GM23248 (cell line): ENCODE measurements around the gene SLC2A6. TPM values are rescaled to one million over a fixed set of nuclear protein-coding genes. Genes with fewer than 3 reads are reported as not detected.

Source experiments
- DNase-seq: peaks from one replicate; pipeline ENCODE4 v3.0.0-alpha.2; 2015
- H2AFZ ChIP-seq: fragments of 200-600 bp; sonication (generic); 2 replicates; pipeline ENCODE4 v1.6.1; 2016; ENCODE audit warnings: antibody characterized with exemption
- H3F3A ChIP-seq: fragments of 200-600 bp; sonication (generic); 2 replicates; pipeline ENCODE4 v1.6.1; 2016; ENCODE audit warnings: mild to moderate bottlenecking, antibody characterized with exemption, mixed run types; ENCODE audit not compliant: insufficient read depth
- H3K27ac ChIP-seq: fragments of 200-600 bp; sonication (generic); 2 replicates; pipeline ENCODE4 v1.5.1; 2016; ENCODE audit warnings: mild to moderate bottlenecking
- H3K27me3 ChIP-seq: fragments of 200-600 bp; sonication (generic); replicated peaks from 2 replicates; pipeline ENCODE4 v1.6.1; 2016; ENCODE audit warnings: mild to moderate bottlenecking; ENCODE audit not compliant: insufficient read depth
- H3K36me3 ChIP-seq: fragments of 200-600 bp; sonication (generic); 2 replicates; pipeline ENCODE4 v1.6.1; 2016; ENCODE audit warnings: low read depth, mild to moderate bottlenecking
- H3K4me1 ChIP-seq: fragments of 200-600 bp; sonication (generic); 2 replicates; pipeline ENCODE4 v1.6.1; 2016; ENCODE audit warnings: mild to moderate bottlenecking; ENCODE audit not compliant: insufficient read depth
- H3K4me2 ChIP-seq: fragments of 200-600 bp; sonication (generic); one replicate; pipeline ENCODE4 v1.6.1; 2016; ENCODE audit warnings: mild to moderate bottlenecking; ENCODE audit not compliant: unreplicated experiment
- H3K4me3 ChIP-seq: fragments of 200-600 bp; sonication (generic); 2 replicates; pipeline ENCODE4 v1.5.1; 2016; ENCODE audit warnings: mild to moderate bottlenecking
- H3K79me2 ChIP-seq: fragments of 200-600 bp; sonication (generic); 2 replicates; pipeline ENCODE4 v1.6.1; 2016; ENCODE audit warnings: mild to moderate bottlenecking; ENCODE audit not compliant: insufficient read depth
- H3K9ac ChIP-seq: fragments of 200-600 bp; sonication (generic); 2 replicates; pipeline ENCODE4 v1.6.1; 2016; ENCODE audit warnings: mild to moderate bottlenecking
- H3K9me2 ChIP-seq: fragments of 200-600 bp; sonication (generic); 2 replicates; pipeline ENCODE4 v1.6.1; 2016; ENCODE audit warnings: mixed run types, mild to moderate bottlenecking, moderate library complexity; ENCODE audit not compliant: insufficient read depth
- H3K9me3 ChIP-seq: fragments of 200-600 bp; sonication (generic); one replicate; pipeline ENCODE4 v1.6.1; 2017; ENCODE audit warnings: low read depth
- H4K20me1 ChIP-seq: fragments of 200-600 bp; sonication (generic); 2 replicates; pipeline ENCODE4 v1.6.0; 2016; ENCODE audit not compliant: insufficient read depth
- EZH2 ChIP-seq: fragments of 200-600 bp; sonication (generic); IDR thresholded peaks from 2 replicates; pipeline ENCODE4 v1.6.1; 2018; ENCODE audit warnings: antibody characterized with exemption, mild to moderate bottlenecking; ENCODE audit not compliant: insufficient read depth, poor library complexity, severe bottlenecking
- EZH2phosphoT487 ChIP-seq: fragments of 200-600 bp; sonication (generic); IDR thresholded peaks from 2 replicates; pipeline ENCODE4 v1.6.1; 2018; ENCODE audit warnings: antibody characterized with exemption, moderate library complexity, mild to moderate bottlenecking, low read depth; ENCODE audit not compliant: insufficient read depth
- WGBS, 2 experiments: methylation state at CpG; one replicate each; pipeline ENCODE4 v1.1.6; 2015 to 2017; ENCODE audit warnings: low lambda C conversion rate in 2 of 2, low coverage in 1 of 2; ENCODE audit errors: missing lambda C conversion rate in 2 of 2; 5-methylcytosine and 5-hydroxymethylcytosine counted together
- in situ Hi-C: fragments of 300-500 bp; cut with MboI; formaldehyde crosslinking; loops from 2 replicates; pipeline ENCODE4 v1.15.0; 2020
- polyA plus RNA-seq: library from polyadenylated mRNA; unstranded; fragments of >200 nt; fragmentation: Nextera tagmentation; extraction: Ambion mirVana; gene quantifications from 2 replicates; pipeline ENCODE4 v1.2.1, GENCODE V29; 2016
- total RNA-seq: library from RNA; depleted of rRNA; stranded (reverse); fragments of >200 nt; shearing (Covaris generic); gene quantifications from 2 replicates; pipeline ENCODE4 v1.2.3, GENCODE V29; 2014

Gene SLC2A6
- total and polyA plus RNA-seq, 2 experiments from 2014 or later, result 6.8 to 12.0 TPM

DNA sequence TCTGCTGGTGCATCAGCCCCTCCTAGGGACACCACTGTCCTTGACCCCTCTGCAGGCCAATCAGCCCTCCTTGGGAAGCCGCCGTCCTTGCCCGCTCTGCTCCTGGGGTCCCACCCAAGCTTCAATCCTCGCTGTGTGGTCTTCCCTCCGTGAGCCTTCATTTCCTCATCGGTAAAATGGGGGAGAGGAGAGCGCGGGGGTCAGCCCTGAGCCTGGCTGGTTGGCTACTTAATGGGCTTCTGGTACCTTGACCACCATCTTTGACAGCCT is 12.7 kb upstream of the SLC2A6 start:
- Histone ChIP-seq H3K9me3 (no peaks in the 10 kb centered on the region), H3K4me1 (no peaks in the 10 kb centered on the region), H3K27me3 (peaks cover 14% of the 10 kb centered on the region), H4K20me1 (no peaks in the 10 kb centered on the region), H3K79me2 (no peaks in the 10 kb centered on the region), H3F3A (no peaks in the 10 kb centered on the region), H3K27ac (no peak overlapping the region), H3K36me3 (no peaks in the 10 kb centered on the region), H3K9me2 (no peaks in the 10 kb centered on the region), H2AFZ (no peak overlapping the region), H3K4me3 (no peak overlapping the region), H3K9ac (no peak overlapping the region), H3K4me2 (no peak overlapping the region)
- 94 to 98% methylated on average over 8 of the region's 8 CpGs for WGBS, 2 experiments
- DNase-seq, result no peak
- TF ChIP-seq EZH2phosphoT487 (no peak), EZH2 (no peak)
- in situ Hi-C loops, result loop anchor here (25.0 kb wide), 1 partner anchor 454 kb away; the partner anchor contains the start of gene GTF3C5

DNA sequence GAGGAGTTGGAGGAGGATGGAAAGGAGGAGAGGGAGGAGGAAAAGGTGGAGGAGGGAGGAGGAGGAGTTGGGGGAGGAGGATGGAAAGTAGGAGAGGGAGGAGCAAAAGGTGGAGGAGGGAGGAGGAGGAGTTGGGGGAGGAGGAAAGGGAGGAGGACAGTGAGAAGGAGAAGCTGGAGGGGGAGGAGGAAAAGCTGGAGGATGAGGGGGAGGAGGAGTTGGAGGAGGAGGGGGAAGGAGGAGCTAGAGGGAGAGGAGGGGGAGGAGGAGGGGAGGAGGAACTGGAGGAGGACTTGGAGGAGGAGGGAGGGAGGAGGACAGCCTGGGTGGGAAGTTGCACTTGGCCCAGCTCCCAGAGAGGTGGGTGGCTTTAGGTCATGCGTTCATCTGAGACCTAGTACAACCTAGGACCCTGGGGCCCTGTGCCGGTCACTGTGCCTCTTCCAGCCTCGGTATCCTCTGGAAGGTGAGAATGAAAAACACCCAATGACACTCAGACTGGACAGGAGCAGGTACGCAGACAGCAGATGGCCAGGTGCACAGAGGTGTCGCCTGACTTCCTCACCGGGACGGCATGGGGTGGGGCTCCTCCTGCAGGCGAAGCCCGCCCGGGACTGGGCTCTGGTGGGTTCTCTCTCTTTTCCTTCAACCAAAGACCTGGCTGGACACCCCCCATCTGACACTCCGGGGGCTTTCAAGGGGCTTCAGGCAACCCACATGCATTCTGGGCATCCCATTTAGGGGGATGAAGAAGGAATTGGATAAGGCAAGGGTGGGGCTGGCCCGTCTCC is 12.2 kb upstream of the SLC2A6 start:
- no peak overlapping the region for H3K4me2 ChIP-seq
- H3K9ac ChIP-seq, result no peak overlapping the region
- TF ChIP-seq EZH2phosphoT487 (no peak), EZH2 (no peak)
- H3K9me2 ChIP-seq, result no peaks in the 10 kb centered on the region
- no peaks in the 10 kb centered on the region for H3K4me1 ChIP-seq
- no peak for DNase-seq
- no peaks in the 10 kb centered on the region for H4K20me1 ChIP-seq
- no peak overlapping the region for H2AFZ ChIP-seq
- H3K9me3 ChIP-seq, result no peaks in the 10 kb centered on the region
- in situ Hi-C loops, result loop anchor here (25.0 kb wide), 1 partner anchor 454 kb away; the partner anchor contains the start of gene GTF3C5
- no peaks in the 10 kb centered on the region for H3K36me3 ChIP-seq
- WGBS, 2 experiments, result 69 to 70% methylated on average over 12 of the region's 12 CpGs
- H3K79me2 ChIP-seq, result no peaks in the 10 kb centered on the region
- H3K4me3 ChIP-seq, result no peak overlapping the region
- peaks cover 12% of the 10 kb centered on the region for H3K27me3 ChIP-seq
- no peak overlapping the region for H3K27ac ChIP-seq
- H3F3A ChIP-seq, result no peaks in the 10 kb centered on the region

DNA sequence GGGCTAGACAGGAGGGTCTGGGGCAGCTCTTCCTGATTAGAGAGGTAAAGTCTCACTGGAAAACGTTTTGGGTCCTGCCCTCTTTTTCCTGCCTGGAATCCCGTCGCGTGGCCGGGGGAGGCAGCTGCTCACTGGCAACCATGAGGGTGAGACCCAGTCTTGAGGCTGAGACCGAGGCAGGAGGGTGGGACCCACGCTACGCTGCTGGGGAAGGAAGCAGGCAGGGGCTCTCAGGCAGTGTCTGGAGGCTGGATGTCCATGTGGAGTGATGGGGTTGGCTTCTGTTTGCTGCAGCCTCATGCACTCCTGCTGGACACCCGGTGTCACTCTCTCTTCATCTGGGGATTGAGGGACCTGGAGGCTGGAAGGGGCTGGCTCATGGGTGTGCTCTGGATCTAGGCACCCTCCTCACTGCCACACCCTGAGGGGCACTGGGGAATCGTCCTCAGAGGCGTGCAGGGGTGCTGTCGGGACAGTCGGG is 11.3 kb upstream of the SLC2A6 start:
- TF ChIP-seq EZH2 (no peak), EZH2phosphoT487 (no peak)
- 30 to 36% methylated on average over 13 of the region's 13 CpGs for WGBS, 2 experiments
- Histone ChIP-seq H3F3A (no peaks in the 10 kb centered on the region), H4K20me1 (no peaks in the 10 kb centered on the region), H3K4me1 (no peaks in the 10 kb centered on the region), H2AFZ (no peak overlapping the region), H3K36me3 (no peaks in the 10 kb centered on the region), H3K79me2 (no peaks in the 10 kb centered on the region), H3K27ac (no peak overlapping the region), H3K27me3 (peaks cover 12% of the 10 kb centered on the region), H3K4me3 (no peak overlapping the region), H3K9me3 (no peaks in the 10 kb centered on the region), H3K9ac (no peak overlapping the region), H3K9me2 (no peaks in the 10 kb centered on the region), H3K4me2 (no peak overlapping the region)
- in situ Hi-C loops, result loop anchor here (25.0 kb wide), 1 partner anchor 453 kb away; the partner anchor contains the start of gene GTF3C5
- DNase-seq, result no peak

GRCh38 chr9:133489253-133490190 is 10.6 kb upstream of the SLC2A6 start:
- WGBS, 2 experiments, result 69 to 75% methylated on average over 18 to 19 of the region's 19 CpGs
- in situ Hi-C loops, result loop anchor here (5.0 to 25.0 kb wide), 2 partner anchors 302 to 452 kb away; partner anchors contain the start of gene GTF3C5
- DNase-seq, result no peak

More at GRCh38 chr9:133489253-133490190, 10.6 kb upstream of the SLC2A6 start:
- Histone ChIP-seq H3K9ac (no peak overlapping the region), H3K36me3 (no peaks in the 10 kb centered on the region), H3K4me3 (no peak overlapping the region), H2AFZ (no peak overlapping the region), H3F3A (no peaks in the 10 kb centered on the region), H3K9me3 (no peaks in the 10 kb centered on the region), H3K27me3 (peaks cover 12% of the 10 kb centered on the region), H3K27ac (no peak overlapping the region), H3K9me2 (no peaks in the 10 kb centered on the region), H3K79me2 (no peaks in the 10 kb centered on the region), H4K20me1 (no peaks in the 10 kb centered on the region), H3K4me1 (no peaks in the 10 kb centered on the region), H3K4me2 (no peak overlapping the region)
- TF ChIP-seq EZH2phosphoT487 (no peak), EZH2 (no peak)
